ENCODE results near the gene LSR.

Gene LSR

DNA sequence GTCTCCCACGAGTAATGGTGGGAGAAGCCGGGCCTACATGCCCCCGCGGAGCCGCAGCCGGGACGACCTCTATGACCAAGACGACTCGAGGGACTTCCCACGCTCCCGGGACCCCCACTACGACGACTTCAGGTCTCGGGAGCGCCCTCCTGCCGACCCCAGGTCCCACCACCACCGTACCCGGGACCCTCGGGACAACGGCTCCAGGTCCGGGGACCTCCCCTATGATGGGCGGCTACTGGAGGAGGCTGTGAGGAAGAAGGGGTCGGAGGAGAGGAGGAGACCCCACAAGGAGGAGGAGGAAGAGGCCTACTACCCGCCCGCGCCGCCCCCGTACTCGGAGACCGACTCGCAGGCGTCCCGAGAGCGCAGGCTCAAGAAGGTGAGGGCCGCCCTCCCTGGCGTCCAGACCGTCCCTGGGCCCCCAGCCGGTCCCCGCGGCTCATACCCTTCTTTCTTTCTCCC is 18.6 kb downstream of the LSR start:
- no peak for TF ChIP-seq JUND (IDR thresholded peaks at IDR 0.05; ENCODE audit: low read depth)
- DNase-seq (ENCODE audit: low read depth in 1 of 2, low spot score in 1 of 2), result no peak
- in situ Hi-C loops (cut with HindIII; ENCODE audit: low pct_unique_long_range_greater_than_20kb, low sequenced_read_pairs), result no loop called here

- DNase-seq (ENCODE audit: low read depth in 1 of 2, low spot score in 1 of 2), result peak; percentile 77 to 91
- in situ Hi-C loops (cut with HindIII; ENCODE audit: low pct_unique_long_range_greater_than_20kb, low sequenced_read_pairs), result no loop called here
- no peak for TF ChIP-seq JUND (IDR thresholded peaks at IDR 0.05; ENCODE audit: low read depth)
Measured at GRCh38 chr19:35267818-35268535, 19.2 kb downstream of the LSR start.

- in situ Hi-C loops (cut with HindIII; ENCODE audit: low pct_unique_long_range_greater_than_20kb, low sequenced_read_pairs), result no loop called here
- no peak for TF ChIP-seq JUND (IDR thresholded peaks at IDR 0.05; ENCODE audit: low read depth)
- peak in 1 of 2 experiments; percentile 75 for DNase-seq (ENCODE audit: low read depth in 1 of 2, low spot score in 1 of 2)
Measured at GRCh38 chr19:35268536-35269437, 20.0 kb downstream of the LSR start, which contains the start of gene USF2. Gene USF2, plus strand, starts transcription at chr19:35268962. Its CDS starts 140 bp downstream, at chr19:35269102.

DNA sequence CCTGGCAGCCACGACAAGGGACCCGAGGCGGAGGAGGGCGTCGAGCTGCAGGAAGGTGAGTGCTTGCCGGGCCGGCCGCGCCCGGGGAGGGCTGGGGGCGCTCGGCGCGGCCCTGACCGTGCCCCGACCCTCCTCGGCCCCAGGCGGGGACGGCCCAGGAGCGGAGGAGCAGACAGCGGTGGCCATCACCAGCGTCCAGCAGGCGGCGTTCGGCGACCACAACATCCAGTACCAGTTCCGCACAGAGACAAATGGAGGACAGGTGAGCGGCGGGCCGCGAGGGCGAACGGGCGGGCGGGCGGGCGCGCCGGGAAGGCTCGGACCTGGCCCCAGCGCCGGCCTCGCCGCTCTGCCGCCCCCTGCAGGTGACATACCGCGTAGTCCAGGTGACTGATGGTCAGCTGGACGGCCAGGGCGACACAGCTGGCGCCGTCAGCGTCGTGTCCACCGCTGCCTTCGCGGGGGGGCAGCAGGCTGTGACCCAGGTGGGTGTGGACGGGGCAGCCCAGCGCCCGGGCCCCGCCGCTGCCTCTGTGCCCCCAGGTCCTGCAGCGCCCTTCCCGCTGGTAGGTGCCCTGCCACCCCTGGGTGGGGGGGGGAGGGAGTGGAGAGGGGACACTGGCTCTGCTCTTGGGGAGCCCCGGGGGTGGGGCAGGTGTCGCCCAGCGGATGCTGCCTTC is 20.8 kb downstream of the LSR start:
- no peak for TF ChIP-seq JUND (IDR thresholded peaks at IDR 0.05; ENCODE audit: low read depth)
- in situ Hi-C loops (cut with HindIII; ENCODE audit: low pct_unique_long_range_greater_than_20kb, low sequenced_read_pairs), result no loop called here
- peak; percentile 70 to 87 for DNase-seq (ENCODE audit: low read depth in 1 of 2, low spot score in 1 of 2)

DNA sequence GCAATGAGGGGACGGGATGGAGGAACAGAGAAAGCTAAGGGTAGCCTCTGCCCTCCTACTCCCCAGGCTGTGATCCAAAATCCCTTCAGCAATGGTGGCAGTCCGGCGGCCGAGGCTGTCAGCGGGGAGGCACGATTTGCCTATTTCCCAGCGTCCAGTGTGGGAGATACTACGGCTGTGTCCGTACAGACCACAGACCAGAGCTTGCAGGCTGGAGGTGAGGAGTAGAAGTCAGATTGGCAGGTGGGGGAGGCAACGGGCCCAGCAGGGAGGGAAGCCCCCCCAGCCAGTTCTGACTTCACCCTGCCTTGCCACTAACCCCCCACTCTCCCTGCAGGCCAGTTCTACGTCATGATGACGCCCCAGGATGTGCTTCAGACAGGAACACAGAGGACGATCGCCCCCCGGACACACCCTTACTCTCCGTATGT is 21.6 kb downstream of the LSR start:
- TF ChIP-seq JUND (IDR thresholded peaks at IDR 0.05; ENCODE audit: low read depth), result no peak
- DNase-seq (ENCODE audit: low read depth in 1 of 2, low spot score in 1 of 2), result no peak
- in situ Hi-C loops (cut with HindIII; ENCODE audit: low pct_unique_long_range_greater_than_20kb, low sequenced_read_pairs), result no loop called here

DNA sequence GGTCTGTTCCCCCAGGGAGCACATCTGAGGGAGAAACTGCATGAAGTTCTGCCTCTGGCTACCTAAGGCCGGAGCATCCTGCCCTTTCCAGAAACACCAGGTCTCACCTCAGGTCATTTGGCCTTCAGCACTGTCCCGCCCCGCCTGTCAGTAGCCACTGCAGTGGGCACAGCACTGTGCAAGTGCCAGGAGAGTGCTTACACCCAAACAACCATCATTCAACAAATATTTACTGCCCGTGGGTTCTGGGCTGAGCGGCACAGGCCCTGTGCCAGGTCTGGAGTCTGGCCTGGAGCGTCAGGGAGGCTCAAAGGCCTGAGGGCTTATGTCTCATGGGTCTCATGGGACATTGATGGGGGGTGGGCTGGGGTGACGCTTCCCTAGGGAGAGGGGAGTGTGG is 22.7 kb downstream of the LSR start:
- in situ Hi-C loops (cut with HindIII; ENCODE audit: low pct_unique_long_range_greater_than_20kb, low sequenced_read_pairs), result no loop called here
- TF ChIP-seq JUND (IDR thresholded peaks at IDR 0.05; ENCODE audit: low read depth), result no peak
- DNase-seq (ENCODE audit: low read depth in 1 of 2, low spot score in 1 of 2), result no peak

DNA sequence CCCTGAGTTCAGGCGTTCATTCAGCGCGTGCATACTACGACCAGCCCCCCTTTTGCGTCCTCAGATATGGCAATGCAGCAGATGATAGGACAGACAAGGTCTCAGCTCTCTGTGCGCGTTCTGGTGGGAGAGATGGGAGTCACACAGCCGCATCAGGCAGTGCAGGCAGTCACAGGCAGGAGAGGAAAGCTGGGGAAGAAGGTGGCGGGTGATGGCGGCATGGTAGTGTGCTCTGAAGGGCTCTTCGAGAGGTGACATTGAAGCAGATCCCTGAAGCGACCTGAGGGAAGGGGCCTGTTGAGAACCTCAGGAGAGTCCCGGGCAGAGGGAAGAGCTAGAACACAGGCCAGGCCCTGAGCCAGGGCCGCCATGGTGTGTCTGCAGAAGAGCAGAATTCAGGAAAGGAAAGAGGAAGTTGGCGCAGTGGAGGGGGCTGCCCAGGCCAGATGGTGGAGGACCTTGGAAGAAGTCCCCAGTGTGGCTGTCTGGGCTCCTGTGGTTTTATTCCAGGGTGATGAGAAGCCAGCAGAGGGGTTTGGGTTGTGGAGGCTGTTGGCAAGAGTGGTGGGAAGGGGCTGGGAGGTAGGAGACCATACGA is 23.4 kb downstream of the LSR start:
- no peak for DNase-seq (ENCODE audit: low read depth in 1 of 2, low spot score in 1 of 2)
- no peak for TF ChIP-seq JUND (IDR thresholded peaks at IDR 0.05; ENCODE audit: low read depth)
- in situ Hi-C loops (cut with HindIII; ENCODE audit: low pct_unique_long_range_greater_than_20kb, low sequenced_read_pairs), result no loop called here

DNA sequence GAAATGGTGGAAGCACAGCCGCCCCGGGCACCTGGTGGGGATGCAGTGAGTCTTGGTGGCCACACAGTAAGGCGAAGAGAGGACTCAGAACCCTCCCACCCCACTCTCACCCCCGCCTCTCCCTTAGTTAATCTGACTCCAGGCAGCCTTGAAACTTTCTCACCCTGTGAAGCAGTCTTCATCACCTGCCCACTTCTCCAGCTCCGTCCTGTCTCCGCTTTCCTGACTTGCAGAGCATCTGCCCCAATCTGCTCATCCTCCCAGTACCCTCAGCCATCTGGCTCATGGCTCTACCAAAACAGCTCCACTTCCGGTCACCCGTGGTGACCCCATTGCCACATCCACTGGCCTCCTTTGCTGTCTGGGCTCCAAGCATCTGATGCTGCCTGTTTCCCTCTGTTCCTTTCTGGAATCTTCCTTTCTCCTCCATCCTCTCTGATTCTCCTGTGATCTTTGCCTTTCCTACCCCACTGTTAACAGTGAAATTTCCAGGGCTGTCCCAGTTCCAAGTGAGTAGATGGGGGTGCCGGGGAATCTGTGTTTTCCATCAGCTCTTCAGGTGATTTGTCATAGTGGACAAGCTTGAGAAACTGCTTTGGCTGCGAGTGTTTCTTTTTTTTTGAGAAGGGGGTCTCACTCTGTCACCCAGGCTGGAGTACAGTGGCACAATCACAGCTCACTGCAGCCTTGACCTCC is 24.3 kb downstream of the LSR start:
- no peak for TF ChIP-seq JUND (IDR thresholded peaks at IDR 0.05; ENCODE audit: low read depth)
- DNase-seq (ENCODE audit: low read depth in 1 of 2, low spot score in 1 of 2), result no peak
- in situ Hi-C loops (cut with HindIII; ENCODE audit: low pct_unique_long_range_greater_than_20kb, low sequenced_read_pairs), result no loop called here

- DNase-seq (ENCODE audit: low read depth in 1 of 2, low spot score in 1 of 2), result no peak
- TF ChIP-seq JUND (IDR thresholded peaks at IDR 0.05; ENCODE audit: low read depth), result no peak
- in situ Hi-C loops (cut with HindIII; ENCODE audit: low pct_unique_long_range_greater_than_20kb, low sequenced_read_pairs), result no loop called here
Measured at GRCh38 chr19:35273686-35274259, 25.0 kb downstream of the LSR start.

DNA sequence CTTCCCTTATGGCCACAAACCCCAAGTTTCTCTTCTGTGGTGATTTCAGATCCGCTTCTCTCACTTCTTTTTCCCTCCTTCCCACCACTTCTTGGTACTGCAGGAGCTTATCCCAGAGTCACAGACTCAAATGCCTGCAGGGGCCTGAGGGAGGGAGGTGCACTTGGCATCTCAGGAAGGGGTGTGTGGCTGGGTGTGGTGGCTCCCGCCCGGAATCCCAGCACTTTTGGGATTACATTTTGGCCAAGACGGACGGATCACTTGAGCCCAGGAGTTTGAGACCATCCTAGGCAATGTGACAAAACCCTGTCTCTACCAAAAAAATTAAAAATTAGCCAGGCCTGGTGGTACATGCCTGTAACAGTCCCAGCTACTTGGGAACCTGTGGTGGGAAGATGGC is 25.5 kb downstream of the LSR start:
- no peak for TF ChIP-seq JUND (IDR thresholded peaks at IDR 0.05; ENCODE audit: low read depth)
- DNase-seq (ENCODE audit: low read depth in 1 of 2, low spot score in 1 of 2), result no peak
- in situ Hi-C loops (cut with HindIII; ENCODE audit: low pct_unique_long_range_greater_than_20kb, low sequenced_read_pairs), result no loop called here

- no peak for TF ChIP-seq JUND (IDR thresholded peaks at IDR 0.05; ENCODE audit: low read depth)
- DNase-seq (ENCODE audit: low read depth in 1 of 2, low spot score in 1 of 2), result no peak
- in situ Hi-C loops (cut with HindIII; ENCODE audit: low pct_unique_long_range_greater_than_20kb, low sequenced_read_pairs), result no loop called here
Measured at GRCh38 chr19:35276706-35277281, 28.0 kb downstream of the LSR start.
